Rectal smooth muscle tissue (tissue), 1 donor: Measurements from ENCODE around the gene STK24.

Experiments used
- H3K27ac ChIP-seq: one replicate; pipeline ENCODE4 v1.7.0; 2013; ENCODE audit warnings: low read depth, low read length, inconsistent platforms
- H3K27me3 ChIP-seq: one replicate; pipeline ENCODE4 v1.7.0; 2013; ENCODE audit warnings: low read length; ENCODE audit not compliant: control insufficient read depth, insufficient read depth
- H3K36me3 ChIP-seq: one replicate; pipeline ENCODE4 v1.7.0; 2013; ENCODE audit warnings: low read length; ENCODE audit not compliant: control insufficient read depth, insufficient read depth
- H3K4me1 ChIP-seq: one replicate; pipeline ENCODE4 v1.7.0; 2013; ENCODE audit warnings: low read length; ENCODE audit not compliant: control insufficient read depth, insufficient read depth
- H3K4me3 ChIP-seq: one replicate; pipeline ENCODE4 v1.7.0; 2013; ENCODE audit warnings: low read length
- H3K9ac ChIP-seq: one replicate; pipeline ENCODE4 v1.7.0; 2013; ENCODE audit warnings: low read length

The STK24 gene

GRCh38 chr13:98485561-98485960, 91.3 kb downstream of the STK24 start:
- Histone ChIP-seq H3K36me3 (no peaks in the 10 kb centered on the region), H3K9ac (no peak overlapping the region), H3K27me3 (no peaks in the 10 kb centered on the region), H3K4me3 (no peak overlapping the region), H3K27ac (peak overlapping the region; percentile 81), H3K4me1 (peaks cover 62% of the 10 kb centered on the region)

- H3K27ac ChIP-seq: peak overlapping the region; percentile 81
- H3K36me3 ChIP-seq: no peaks in the 10 kb centered on the region
- H3K4me3 ChIP-seq: peak overlapping the region; percentile 3
- H3K4me1 ChIP-seq: peaks cover 57% of the 10 kb centered on the region
- H3K9ac ChIP-seq: peak overlapping the region; percentile 47
- no peaks in the 10 kb centered on the region for H3K27me3 ChIP-seq
Observed at GRCh38 chr13:98484289-98485219, 92.4 kb downstream of the STK24 start.

- H3K27ac ChIP-seq: peak overlapping the region; percentile 81
- peak overlapping the region; percentile 3 for H3K4me3 ChIP-seq
- no peaks in the 10 kb centered on the region for H3K27me3 ChIP-seq
- no peaks in the 10 kb centered on the region for H3K36me3 ChIP-seq
- H3K4me1 ChIP-seq: peaks cover 54% of the 10 kb centered on the region
- peak overlapping the region; percentile 47 for H3K9ac ChIP-seq
Observed at GRCh38 chr13:98483601-98484288, 93.2 kb downstream of the STK24 start.

GRCh38 chr13:98482476-98483444, 94.1 kb downstream of the STK24 start:
- Histone ChIP-seq H3K36me3 (no peaks in the 10 kb centered on the region), H3K27ac (peak overlapping the region; percentile 81), H3K4me3 (peak overlapping the region; percentile 17), H3K27me3 (no peaks in the 10 kb centered on the region), H3K9ac (no peak overlapping the region), H3K4me1 (peaks cover 54% of the 10 kb centered on the region)

GRCh38 chr13:98480915-98481877, 95.7 kb downstream of the STK24 start:
- Histone ChIP-seq H3K4me1 (peaks cover 48% of the 10 kb centered on the region), H3K9ac (no peak overlapping the region), H3K4me3 (no peak overlapping the region), H3K36me3 (no peaks in the 10 kb centered on the region), H3K27me3 (no peaks in the 10 kb centered on the region), H3K27ac (peak overlapping the region; percentile 41)

- H3K27ac ChIP-seq: peak overlapping the region; percentile 41
- no peak overlapping the region for H3K4me3 ChIP-seq
- no peaks in the 10 kb centered on the region for H3K36me3 ChIP-seq
- H3K4me1 ChIP-seq: peaks cover 40% of the 10 kb centered on the region
- no peak overlapping the region for H3K9ac ChIP-seq
- no peaks in the 10 kb centered on the region for H3K27me3 ChIP-seq
Observed at GRCh38 chr13:98479496-98480003, 97.4 kb downstream of the STK24 start.

- peak overlapping the region; percentile 53 for H3K27ac ChIP-seq
- H3K36me3 ChIP-seq: no peaks in the 10 kb centered on the region
- no peak overlapping the region for H3K4me3 ChIP-seq
- H3K4me1 ChIP-seq: peaks cover 29% of the 10 kb centered on the region
- H3K27me3 ChIP-seq: no peaks in the 10 kb centered on the region
- H3K9ac ChIP-seq: no peak overlapping the region
Observed at GRCh38 chr13:98478189-98479129, 98.4 kb downstream of the STK24 start.

- Histone ChIP-seq H3K4me3 (no peak overlapping the region), H3K36me3 (peaks cover 7% of the 10 kb centered on the region), H3K27ac (no peak overlapping the region), H3K4me1 (peaks cover 15% of the 10 kb centered on the region), H3K9ac (no peak overlapping the region), H3K27me3 (no peaks in the 10 kb centered on the region)
Observed at GRCh38 chr13:98476538-98476966, 100.4 kb downstream of the STK24 start.

GRCh38 chr13:98476106-98476505, 100.8 kb downstream of the STK24 start:
- Histone ChIP-seq H3K4me1 (peaks cover 10% of the 10 kb centered on the region), H3K4me3 (no peak overlapping the region), H3K27me3 (no peaks in the 10 kb centered on the region), H3K27ac (no peak overlapping the region), H3K9ac (no peak overlapping the region), H3K36me3 (peaks cover 8% of the 10 kb centered on the region)

- no peak overlapping the region for H3K27ac ChIP-seq
- H3K27me3 ChIP-seq: no peaks in the 10 kb centered on the region
Observed at GRCh38 chr13:98475522-98475921, 101.4 kb downstream of the STK24 start.

More at GRCh38 chr13:98475522-98475921, 101.4 kb downstream of the STK24 start:
- H3K4me1 ChIP-seq: peaks cover 8% of the 10 kb centered on the region
- H3K9ac ChIP-seq: no peak overlapping the region
- no peak overlapping the region for H3K4me3 ChIP-seq
- H3K36me3 ChIP-seq: peaks cover 12% of the 10 kb centered on the region
